Measurements from ENCODE around the gene FHOD1. TPM values are rescaled to one million over a fixed set of nuclear protein-coding genes. Genes with fewer than 3 reads are reported as not detected.

The FHOD1 gene
- total RNA-seq, 1 experiment from 2014 or later, result 33.1 TPM

DNA sequence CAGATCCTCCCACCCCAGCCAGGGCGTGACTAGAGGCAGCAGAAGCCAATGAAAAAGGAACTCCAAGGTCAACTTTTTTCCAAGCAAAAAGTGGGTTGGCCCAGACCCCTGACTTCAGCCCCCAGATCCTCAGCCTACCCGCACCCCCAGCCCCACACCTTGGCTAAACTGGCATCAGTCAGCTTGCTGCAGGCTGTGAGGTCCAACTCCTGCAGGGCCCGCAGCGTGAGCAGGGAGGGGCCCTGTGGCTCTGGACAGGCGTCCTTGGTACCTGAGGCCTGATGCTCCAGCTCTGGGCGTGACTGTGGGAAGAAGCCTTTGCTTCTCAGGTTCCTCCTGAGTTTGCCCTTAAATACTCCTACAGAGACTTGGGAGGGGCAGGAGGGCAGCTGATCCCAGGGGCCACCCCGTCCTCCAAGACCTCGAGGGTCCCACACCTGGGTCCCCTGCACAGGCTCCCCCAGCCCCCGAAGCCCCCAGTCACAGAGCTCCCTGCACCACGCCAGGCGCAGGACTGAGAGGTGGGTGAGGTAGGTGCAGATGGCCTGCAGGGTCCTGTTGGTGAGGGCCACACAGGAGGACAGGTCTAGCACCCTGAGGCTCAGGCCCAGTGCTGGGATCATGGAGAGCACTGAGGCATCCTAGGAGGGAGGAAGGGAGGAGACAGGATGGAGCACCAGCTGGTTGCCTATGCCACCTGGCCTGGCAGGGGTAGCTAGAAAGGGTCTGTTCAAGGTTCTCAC is 39.0 kb downstream of the FHOD1 start:
- Histone ChIP-seq H3K4me2 (ENCODE audit: low read depth, low read length, poor library complexity, severe bottlenecking) (no peak overlapping the region), H3K9ac (ENCODE audit: low read length) (no peak overlapping the region), H3K27me3 (ENCODE audit: low read length) (no peaks in the 10 kb centered on the region), H3K27ac (ENCODE audit: low read length) (no peak overlapping the region), H3K9me2 (replicated peaks; ENCODE audit: insufficient read depth, low read length) (no peaks in the 10 kb centered on the region), H3K4me3 (ENCODE audit: low read length) (no peak overlapping the region), H3K4me1 (ENCODE audit: low read length) (no peaks in the 10 kb centered on the region), H3K36me3 (ENCODE audit: insufficient read depth, low read length) (no peaks in the 10 kb centered on the region), H3K79me2 (ENCODE audit: low read length) (no peaks in the 10 kb centered on the region), H4K20me1 (ENCODE audit: insufficient read depth, low read depth, low read length) (peaks cover 4% of the 10 kb centered on the region; the same call in 1 of the 2 replicates), H3K9me3 (ENCODE audit: low read length) (no peaks in the 10 kb centered on the region), H2AFZ (ENCODE audit: low read length) (no peak overlapping the region)
- DNase-seq, result no peak

GRCh38 chr16:67207249-67208091 is 39.8 kb downstream of the FHOD1 start:
- Histone ChIP-seq H4K20me1 (ENCODE audit: insufficient read depth, low read depth, low read length) (peaks cover 4% of the 10 kb centered on the region; the same call in 1 of the 2 replicates), H3K27me3 (ENCODE audit: low read length) (no peaks in the 10 kb centered on the region), H3K9me3 (ENCODE audit: low read length) (no peaks in the 10 kb centered on the region), H3K4me3 (ENCODE audit: low read length) (no peak overlapping the region), H3K36me3 (ENCODE audit: insufficient read depth, low read length) (no peaks in the 10 kb centered on the region), H3K4me2 (ENCODE audit: low read depth, low read length, poor library complexity, severe bottlenecking) (no peak overlapping the region), H2AFZ (ENCODE audit: low read length) (no peak overlapping the region), H3K9me2 (replicated peaks; ENCODE audit: insufficient read depth, low read length) (no peaks in the 10 kb centered on the region), H3K27ac (ENCODE audit: low read length) (no peak overlapping the region), H3K4me1 (ENCODE audit: low read length) (no peaks in the 10 kb centered on the region), H3K79me2 (ENCODE audit: low read length) (no peaks in the 10 kb centered on the region), H3K9ac (ENCODE audit: low read length) (no peak overlapping the region)
- no peak for DNase-seq

GRCh38 chr16:67206838-67207248 is 40.4 kb downstream of the FHOD1 start:
- H3K27ac ChIP-seq (ENCODE audit: low read length), result no peak overlapping the region
- H3K9me2 ChIP-seq (replicated peaks; ENCODE audit: insufficient read depth, low read length), result no peaks in the 10 kb centered on the region
- peaks cover 4% of the 10 kb centered on the region; the same call in 1 of the 2 replicates for H4K20me1 ChIP-seq (ENCODE audit: insufficient read depth, low read depth, low read length)
- H3K9ac ChIP-seq (ENCODE audit: low read length), result no peak overlapping the region
- H3K4me3 ChIP-seq (ENCODE audit: low read length), result no peak overlapping the region
- H3K27me3 ChIP-seq (ENCODE audit: low read length), result no peaks in the 10 kb centered on the region
- H3K4me2 ChIP-seq (ENCODE audit: low read depth, low read length, poor library complexity, severe bottlenecking), result no peak overlapping the region
- no peaks in the 10 kb centered on the region for H3K79me2 ChIP-seq (ENCODE audit: low read length)
- no peaks in the 10 kb centered on the region for H3K9me3 ChIP-seq (ENCODE audit: low read length)
- no peak overlapping the region for H2AFZ ChIP-seq (ENCODE audit: low read length)
- no peaks in the 10 kb centered on the region for H3K36me3 ChIP-seq (ENCODE audit: insufficient read depth, low read length)
- no peaks in the 10 kb centered on the region for H3K4me1 ChIP-seq (ENCODE audit: low read length)
- no peak for DNase-seq

- no peak overlapping the region for H3K4me2 ChIP-seq (ENCODE audit: low read depth, low read length, poor library complexity, severe bottlenecking)
These were observed 41.0 kb downstream of the FHOD1 start for GRCh38 chr16:67206129-67206837.

DNA sequence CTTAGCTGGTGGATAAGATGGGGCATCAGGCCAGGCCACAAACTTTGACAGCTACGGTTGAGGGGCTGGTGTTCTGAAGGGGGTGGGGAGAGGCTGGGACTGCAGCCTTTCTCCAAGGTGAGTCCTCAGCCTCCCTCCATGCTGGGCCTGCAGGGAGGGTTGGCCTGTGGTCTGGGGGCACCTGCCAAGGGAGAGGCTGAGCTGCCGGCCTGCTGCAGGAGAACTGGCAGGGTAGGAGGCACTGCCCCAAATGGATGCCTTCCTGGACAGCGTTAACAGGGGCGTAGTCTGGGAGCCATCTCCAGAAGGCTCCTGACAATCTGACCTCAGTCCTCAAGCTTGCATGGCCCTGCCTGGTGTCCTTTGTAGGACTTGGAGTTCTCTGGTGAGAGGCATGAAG is 43.2 kb downstream of the FHOD1 start:
- Histone ChIP-seq H3K9me3 (ENCODE audit: low read length) (no peaks in the 10 kb centered on the region), H3K9me2 (replicated peaks; ENCODE audit: insufficient read depth, low read length) (no peaks in the 10 kb centered on the region), H4K20me1 (ENCODE audit: insufficient read depth, low read depth, low read length) (peaks cover 4% of the 10 kb centered on the region; the same call in 1 of the 2 replicates), H3K9ac (ENCODE audit: low read length) (no peak overlapping the region), H3K27ac (ENCODE audit: low read length) (no peak overlapping the region), H3K79me2 (ENCODE audit: low read length) (no peaks in the 10 kb centered on the region), H3K4me2 (ENCODE audit: low read depth, low read length, poor library complexity, severe bottlenecking) (no peak overlapping the region), H3K27me3 (ENCODE audit: low read length) (no peaks in the 10 kb centered on the region), H3K4me3 (ENCODE audit: low read length) (no peak overlapping the region), H3K4me1 (ENCODE audit: low read length) (no peaks in the 10 kb centered on the region), H3K36me3 (ENCODE audit: insufficient read depth, low read length) (0 out of 2 replicates have a peak, but pooled peaks cover 2% of the 10 kb centered on the region), H2AFZ (ENCODE audit: low read length) (no peak overlapping the region)
- no peak for DNase-seq

More at GRCh38 chr16:67206129-67206837, 41.0 kb downstream of the FHOD1 start:
- H3K9me2 ChIP-seq (replicated peaks; ENCODE audit: insufficient read depth, low read length), result no peaks in the 10 kb centered on the region
- no peaks in the 10 kb centered on the region for H3K4me1 ChIP-seq (ENCODE audit: low read length)
- no peaks in the 10 kb centered on the region for H3K79me2 ChIP-seq (ENCODE audit: low read length)
- no peak overlapping the region for H2AFZ ChIP-seq (ENCODE audit: low read length)
- peaks cover 4% of the 10 kb centered on the region; the same call in 1 of the 2 replicates for H4K20me1 ChIP-seq (ENCODE audit: insufficient read depth, low read depth, low read length)
- H3K36me3 ChIP-seq (ENCODE audit: insufficient read depth, low read length), result 0 out of 2 replicates have a peak, but pooled peaks cover 2% of the 10 kb centered on the region
- H3K9me3 ChIP-seq (ENCODE audit: low read length), result no peaks in the 10 kb centered on the region
- H3K27ac ChIP-seq (ENCODE audit: low read length), result no peak overlapping the region
- H3K4me3 ChIP-seq (ENCODE audit: low read length), result no peak overlapping the region
- no peak overlapping the region for H3K9ac ChIP-seq (ENCODE audit: low read length)
- no peak for DNase-seq
- no peaks in the 10 kb centered on the region for H3K27me3 ChIP-seq (ENCODE audit: low read length)

DNA sequence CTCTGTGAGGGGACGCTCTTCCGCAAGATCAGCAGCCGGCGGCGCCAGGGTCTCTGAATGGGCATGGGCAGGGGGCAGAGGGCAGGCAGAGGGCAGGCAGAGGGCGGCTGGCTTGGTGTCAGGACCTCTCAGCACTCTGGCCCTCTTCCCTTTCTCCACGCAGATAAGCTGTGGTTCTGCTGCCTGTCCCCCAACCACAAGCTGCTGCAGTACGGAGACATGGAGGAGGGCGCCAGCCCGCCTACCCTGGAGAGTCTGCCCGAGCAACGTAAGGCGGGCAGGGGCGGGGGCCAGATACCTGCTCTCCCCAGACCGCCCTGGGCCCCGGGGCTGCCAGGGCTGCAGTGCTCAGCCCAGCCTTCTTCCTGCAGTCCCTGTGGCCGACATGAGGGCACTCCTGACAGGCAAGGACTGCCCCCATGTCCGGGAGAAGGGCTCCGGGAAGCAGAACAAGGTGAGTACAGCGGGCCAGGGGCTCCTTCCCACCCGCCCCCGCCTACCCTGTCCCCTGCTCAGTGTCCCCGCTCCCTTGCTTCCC is 44.3 kb downstream of the FHOD1 start:
- no peak for DNase-seq
- H3K27me3 ChIP-seq (ENCODE audit: low read length), result no peaks in the 10 kb centered on the region
- H3K9ac ChIP-seq (ENCODE audit: low read length), result no peak overlapping the region
- no peak overlapping the region for H2AFZ ChIP-seq (ENCODE audit: low read length)
- no peaks in the 10 kb centered on the region for H3K79me2 ChIP-seq (ENCODE audit: low read length)
- H4K20me1 ChIP-seq (ENCODE audit: insufficient read depth, low read depth, low read length), result peaks cover 1% of the 10 kb centered on the region; the same call in 1 of the 2 replicates
- no peaks in the 10 kb centered on the region for H3K9me2 ChIP-seq (replicated peaks; ENCODE audit: insufficient read depth, low read length)
- H3K9me3 ChIP-seq (ENCODE audit: low read length), result no peaks in the 10 kb centered on the region
- peaks cover 6% of the 10 kb centered on the region; the same call in 1 of the 2 replicates for H3K36me3 ChIP-seq (ENCODE audit: insufficient read depth, low read length)
- H3K4me2 ChIP-seq (ENCODE audit: low read depth, low read length, poor library complexity, severe bottlenecking), result no peak overlapping the region
- H3K4me1 ChIP-seq (ENCODE audit: low read length), result no peaks in the 10 kb centered on the region
- H3K4me3 ChIP-seq (ENCODE audit: low read length), result no peak overlapping the region
- H3K27ac ChIP-seq (ENCODE audit: low read length), result no peak overlapping the region

GRCh38 chr16:67202426-67202825 is 44.9 kb downstream of the FHOD1 start:
- no peak overlapping the region for H2AFZ ChIP-seq (ENCODE audit: low read length)
- H3K9me3 ChIP-seq (ENCODE audit: low read length), result no peaks in the 10 kb centered on the region
- no peak overlapping the region for H3K27ac ChIP-seq (ENCODE audit: low read length)
- H4K20me1 ChIP-seq (ENCODE audit: insufficient read depth, low read depth, low read length), result peaks cover 6% of the 10 kb centered on the region; the same call in 1 of the 2 replicates
- H3K27me3 ChIP-seq (ENCODE audit: low read length), result no peaks in the 10 kb centered on the region
- DNase-seq, result no peak
- H3K9me2 ChIP-seq (replicated peaks; ENCODE audit: insufficient read depth, low read length), result no peaks in the 10 kb centered on the region
- H3K4me3 ChIP-seq (ENCODE audit: low read length), result no peak overlapping the region
- no peak overlapping the region for H3K9ac ChIP-seq (ENCODE audit: low read length)
- no peaks in the 10 kb centered on the region for H3K79me2 ChIP-seq (ENCODE audit: low read length)
- peaks cover 6% of the 10 kb centered on the region; the same call in 1 of the 2 replicates for H3K36me3 ChIP-seq (ENCODE audit: insufficient read depth, low read length)
- no peak overlapping the region for H3K4me2 ChIP-seq (ENCODE audit: low read depth, low read length, poor library complexity, severe bottlenecking)
- H3K4me1 ChIP-seq (ENCODE audit: low read length), result no peaks in the 10 kb centered on the region
